AML-193 (cell line): ENCODE measurements around the gene FBXO34.

Experiments
- DNase-seq, 2 experiments: peaks; one replicate each; lab custom pipeline; 2025; lab: John Stamatoyannopoulos, UW

The FBXO34 gene

GRCh38 chr14:55272922-55273321, 1.7 kb downstream of the FBXO34 start:
- no peak for DNase-seq

GRCh38 chr14:55274146-55274545, 2.9 kb downstream of the FBXO34 start:
- peak in 1 of 2 experiments; percentile 4 for DNase-seq

GRCh38 chr14:55274751-55275150, 3.5 kb downstream of the FBXO34 start:
- no peak for DNase-seq

GRCh38 chr14:55276736-55277135, 5.5 kb downstream of the FBXO34 start:
- no peak for DNase-seq

GRCh38 chr14:55277972-55278740, 6.9 kb downstream of the FBXO34 start:
- peak; percentile 73 to 75 for DNase-seq

GRCh38 chr14:55279384-55279783, 8.2 kb downstream of the FBXO34 start:
- DNase-seq: no peak

- no peak for DNase-seq
Measured at GRCh38 chr14:55281316-55281839, 10.2 kb downstream of the FBXO34 start.

GRCh38 chr14:55285048-55285652, 13.9 kb downstream of the FBXO34 start:
- no peak for DNase-seq

GRCh38 chr14:55288439-55288838, 17.2 kb downstream of the FBXO34 start:
- DNase-seq: no peak

GRCh38 chr14:55291480-55292081, 20.4 kb downstream of the FBXO34 start:
- DNase-seq: no peak

GRCh38 chr14:55294603-55295002, 23.4 kb downstream of the FBXO34 start:
- no peak for DNase-seq

- DNase-seq: no peak
Measured at GRCh38 chr14:55297611-55298499, 26.6 kb downstream of the FBXO34 start.

GRCh38 chr14:55298500-55298822, 27.2 kb downstream of the FBXO34 start:
- DNase-seq: no peak

- peak in 1 of 2 experiments; percentile 2 for DNase-seq
Measured at GRCh38 chr14:55301437-55302121, 30.4 kb downstream of the FBXO34 start.

- DNase-seq: no peak
Measured at GRCh38 chr14:55302367-55303124, 31.3 kb downstream of the FBXO34 start.

GRCh38 chr14:55303125-55303499, 31.9 kb downstream of the FBXO34 start:
- no peak for DNase-seq

GRCh38 chr14:55303691-55304145, 32.5 kb downstream of the FBXO34 start:
- DNase-seq: no peak

- no peak for DNase-seq
Measured at GRCh38 chr14:55306938-55307589, 35.8 kb downstream of the FBXO34 start.

GRCh38 chr14:55309154-55309553, 37.9 kb downstream of the FBXO34 start:
- DNase-seq: no peak

- no peak for DNase-seq
Measured at GRCh38 chr14:55309761-55310365, 38.6 kb downstream of the FBXO34 start.
